Suppressor macrophage treated with lipopolysaccharide for 4 hours (primary cell): ENCODE results near the gene GMCL2.
"Not testable (repeated sequence)": the region's sequence is repeated elsewhere in the genome, so short reads cannot be mapped to it uniquely, and the experiment has no call there.

ENCODE experiments used
- DNase-seq: peaks from one replicate; pipeline ENCODE4 v3.0.0-alpha.2; 2020

The GMCL2 gene, protein sequence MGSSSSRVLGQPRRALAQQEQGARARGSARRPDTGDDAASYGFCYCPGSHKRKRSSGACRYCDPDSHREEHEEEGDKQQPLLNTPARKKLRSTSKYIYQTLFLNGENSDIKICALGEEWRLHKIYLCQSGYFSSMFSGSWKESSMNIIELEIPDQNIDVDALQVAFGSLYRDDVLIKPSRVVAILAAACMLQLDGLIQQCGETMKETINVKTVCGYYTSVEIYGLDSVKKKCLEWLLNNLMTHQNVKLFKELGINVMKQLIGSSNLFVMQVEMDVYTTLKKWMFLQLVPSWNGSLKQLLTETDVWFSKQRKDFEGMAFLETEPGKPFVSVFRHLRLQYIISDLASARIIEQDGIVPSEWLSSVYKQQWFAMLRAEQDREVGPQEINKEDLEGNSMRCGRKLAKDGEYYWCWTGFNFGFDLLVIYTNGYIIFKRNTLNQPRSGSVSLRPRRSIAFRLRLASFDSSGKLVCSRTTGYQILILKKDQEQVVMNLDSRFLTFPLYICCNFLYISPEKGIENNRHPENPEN

DNA sequence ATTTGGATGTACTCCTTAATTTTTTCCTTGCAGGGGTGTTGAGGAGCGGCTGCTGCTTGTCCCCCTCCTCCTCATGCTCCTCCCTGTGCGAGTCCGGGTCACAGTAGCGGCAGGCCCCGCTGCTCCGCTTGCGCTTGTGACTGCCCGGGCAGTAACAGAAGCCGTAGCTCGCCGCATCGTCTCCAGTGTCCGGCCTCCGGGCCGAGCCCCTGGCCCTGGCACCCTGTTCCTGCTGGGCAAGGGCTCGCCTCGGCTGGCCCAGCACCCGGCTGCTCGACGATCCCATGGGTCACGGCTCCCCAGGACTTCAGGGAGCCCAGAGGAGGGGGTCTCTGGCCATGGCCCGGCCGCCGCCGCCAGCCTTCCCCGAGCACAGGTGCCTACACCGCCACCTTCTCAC lies at the start of gene GMCL2:
Gene GMCL2, minus strand, starts transcription at position 358 of the 400 bp plus-strand sequence. Its CDS starts 72 bp downstream, at position 286.
- DNase-seq: no peak

DNA sequence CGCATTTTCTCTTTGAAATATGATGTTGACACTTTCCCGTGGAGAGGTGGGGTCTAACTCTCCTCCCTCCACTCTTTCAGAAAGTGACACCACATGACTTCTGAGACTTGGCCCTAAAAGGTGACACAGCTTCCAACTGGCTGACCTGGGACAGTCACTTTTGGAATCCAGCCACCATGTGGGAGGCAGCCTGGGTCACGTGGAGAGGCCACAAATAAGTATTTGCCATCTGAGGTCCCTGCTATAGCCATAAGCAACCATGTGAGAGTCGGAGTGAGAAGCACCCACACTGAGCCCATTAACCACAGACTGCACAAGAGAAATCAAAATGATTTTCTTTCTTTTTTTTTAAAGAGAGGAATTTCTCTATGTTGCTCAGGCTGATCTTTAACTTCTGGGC lies 49.5 kb upstream of the GMCL2 start:
- peak; percentile 80 for DNase-seq

DNA sequence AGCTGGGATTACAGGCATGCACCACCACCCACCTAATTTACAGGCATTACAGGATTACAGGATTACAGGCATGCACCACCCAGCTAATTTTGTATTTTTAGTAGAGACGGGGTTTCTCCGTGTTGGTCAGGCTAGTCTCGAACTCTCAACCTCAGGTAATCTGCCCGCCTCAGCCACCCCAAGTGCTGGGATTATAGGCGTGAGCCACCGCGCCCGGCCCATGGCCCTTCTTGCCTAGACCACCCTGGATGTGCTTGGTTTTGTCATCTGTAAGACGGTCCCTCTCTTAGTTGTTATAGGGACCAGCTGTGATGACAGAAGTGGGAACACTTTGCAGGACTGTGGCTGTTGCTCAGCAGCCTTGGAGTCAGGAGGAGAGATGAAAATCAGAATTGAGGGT lies 49.0 kb upstream of the GMCL2 start:
- DNase-seq: no peak

DNA sequence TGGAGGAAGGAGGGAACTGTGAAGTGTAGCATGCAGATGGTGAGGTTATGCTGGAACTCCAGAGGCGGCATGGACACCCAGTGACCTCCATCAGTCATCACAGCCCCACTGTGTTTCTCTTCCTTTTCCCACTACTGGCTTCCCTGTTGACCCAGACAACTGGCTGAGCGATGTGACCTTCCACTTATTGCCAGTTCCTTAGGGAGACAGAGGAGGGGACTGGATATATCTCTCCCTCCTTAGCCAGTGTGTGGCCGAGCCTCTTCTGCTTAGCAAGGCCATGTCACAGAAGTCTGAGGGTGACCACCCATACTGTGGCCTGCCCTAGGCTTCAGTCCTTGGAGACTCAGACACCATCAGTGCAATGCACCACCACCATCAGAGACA lies 48.4 kb upstream of the GMCL2 start:
- DNase-seq: peak; percentile 54

DNA sequence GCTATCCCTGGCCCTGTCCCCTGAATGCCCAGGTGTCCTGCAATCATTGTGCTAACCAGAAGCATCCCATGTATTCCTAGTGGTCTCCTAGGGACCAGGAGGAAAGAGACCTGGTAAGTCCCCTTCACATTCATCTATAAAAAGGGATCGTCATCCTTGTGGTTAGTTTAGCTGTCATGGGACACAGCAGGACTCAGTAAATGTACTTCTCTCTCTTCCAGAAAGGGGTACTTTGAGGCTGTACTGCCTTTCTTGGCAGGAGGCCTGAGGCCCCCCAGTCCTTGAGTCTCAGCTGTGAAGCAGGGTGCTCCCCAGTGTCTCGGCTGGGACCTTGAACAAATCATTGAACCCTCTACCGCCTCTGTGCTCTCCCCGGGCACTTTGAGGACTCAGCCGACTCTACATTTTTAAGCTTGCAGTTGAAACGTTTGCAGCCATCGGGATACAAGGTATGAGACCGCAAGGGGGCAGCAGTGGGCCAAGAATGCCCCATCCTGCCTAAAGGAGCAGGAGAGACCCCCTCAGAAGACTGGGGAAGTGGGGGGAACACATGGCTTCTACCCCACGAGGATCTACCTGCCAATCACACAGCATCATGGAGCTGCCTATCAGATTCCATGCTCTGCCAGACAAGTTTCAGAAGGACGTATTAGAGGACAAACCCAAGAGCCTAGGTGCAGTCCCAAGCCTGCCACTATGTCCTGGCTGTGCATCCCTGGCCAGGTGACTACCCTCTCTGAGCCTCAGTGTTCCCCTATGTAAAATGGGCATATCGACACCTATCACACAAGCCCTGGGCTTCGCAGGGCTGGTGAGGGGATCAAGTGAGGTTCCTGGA lies 47.8 kb upstream of the GMCL2 start:
- DNase-seq: peak; percentile 78

DNA sequence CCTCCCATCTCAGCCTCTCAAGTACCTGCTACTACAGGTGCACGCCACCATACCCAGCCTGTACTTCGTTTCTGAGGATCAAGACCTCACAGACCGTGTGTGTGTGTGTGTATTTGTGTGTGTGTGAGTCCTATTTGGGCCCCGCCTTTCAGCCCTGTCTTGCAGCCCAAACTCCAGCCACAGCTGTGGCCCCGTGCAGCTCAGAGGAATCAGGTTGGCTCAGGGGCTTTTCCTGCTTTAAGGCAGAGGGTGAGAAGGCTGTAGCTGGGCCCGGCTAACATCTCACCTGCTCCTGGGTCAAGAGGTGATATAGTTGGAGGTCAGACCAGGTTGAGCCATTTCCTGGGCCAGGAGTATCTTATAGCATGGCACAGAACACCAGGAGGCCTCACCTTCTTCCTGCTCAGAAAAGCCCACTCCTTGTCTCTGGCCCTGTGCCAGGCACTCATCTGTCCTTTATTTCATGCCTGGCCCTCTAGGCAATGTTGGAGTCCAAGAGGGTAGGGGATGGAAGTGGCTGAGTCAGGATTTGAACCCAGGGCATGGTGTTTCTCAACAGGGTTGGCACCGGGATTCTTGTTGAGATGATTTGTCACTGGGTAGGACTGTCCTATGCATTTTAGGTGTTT lies 47.1 kb upstream of the GMCL2 start:
- no peak for DNase-seq

DNA sequence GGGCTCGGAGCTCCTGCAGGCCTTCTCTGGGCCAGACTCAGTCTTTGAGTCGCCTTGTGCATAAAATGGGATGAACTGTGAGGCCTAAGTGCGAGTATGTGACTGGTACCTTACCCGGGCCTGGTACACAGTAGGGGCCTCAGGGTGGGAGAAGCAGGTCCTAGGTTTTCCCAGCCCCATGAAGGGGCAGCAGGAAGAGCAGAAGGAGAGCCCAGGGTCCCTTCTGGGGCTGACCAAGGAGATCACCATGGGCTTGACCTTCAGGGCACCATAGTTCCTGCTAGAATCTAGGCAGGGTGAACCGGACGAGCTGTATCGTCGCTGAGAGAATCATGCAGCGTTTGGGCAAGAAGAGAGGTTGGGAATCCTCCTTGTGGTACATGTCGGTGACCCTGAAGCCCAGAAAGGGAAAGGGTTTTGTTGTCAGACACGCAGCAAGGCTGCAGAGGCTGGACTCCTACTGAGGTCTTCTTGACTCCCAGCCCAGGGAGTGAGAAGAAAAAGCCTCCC lies 45.8 kb upstream of the GMCL2 start:
- DNase-seq: no peak

DNA sequence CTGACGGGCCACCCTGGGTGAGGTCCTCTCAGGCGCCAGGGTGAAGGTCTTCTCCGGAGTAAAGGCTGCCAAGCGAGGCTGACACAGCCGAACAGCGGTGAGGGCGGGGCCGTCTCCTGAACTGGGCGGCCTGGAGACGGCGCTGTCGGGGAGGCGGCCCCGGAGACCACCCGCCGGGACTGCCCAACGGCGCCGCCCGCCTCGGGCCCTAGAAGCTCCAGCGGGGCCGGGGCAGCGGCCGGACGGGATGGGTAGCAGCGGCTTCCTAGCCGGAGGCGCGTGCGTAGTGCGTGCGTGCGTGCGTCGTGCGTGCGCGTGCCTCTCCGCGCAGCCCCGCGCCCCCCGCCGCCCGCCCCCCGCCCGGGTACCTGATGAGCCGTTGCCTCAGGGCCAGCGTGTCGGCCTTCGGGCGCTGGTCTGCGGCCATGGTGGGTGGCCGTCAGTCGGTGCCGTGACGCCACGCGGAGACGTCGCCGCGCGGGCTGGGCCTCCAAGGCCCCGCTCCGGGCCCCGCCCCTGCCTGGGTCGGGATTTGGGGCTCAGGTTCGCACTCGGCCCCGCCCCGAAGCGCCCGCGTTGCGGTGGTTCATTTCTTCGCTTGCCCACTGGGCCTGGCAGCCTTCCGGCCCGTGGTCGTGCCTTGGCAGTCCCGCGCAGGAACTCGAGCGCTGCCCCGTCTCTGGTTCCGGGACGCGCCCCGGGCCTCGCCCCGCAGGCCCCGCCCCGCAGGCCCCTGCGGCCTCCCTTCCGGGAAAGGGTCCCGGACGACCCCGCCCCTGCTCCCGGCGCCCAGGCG lies 45.2 kb upstream of the GMCL2 start, which contains the start of gene PHYKPL:
Gene PHYKPL, minus strand, starts transcription at position 679 of the 796 bp plus-strand sequence. Its CDS starts 252 bp downstream, at position 427.
- DNase-seq: peak; percentile 79

DNA sequence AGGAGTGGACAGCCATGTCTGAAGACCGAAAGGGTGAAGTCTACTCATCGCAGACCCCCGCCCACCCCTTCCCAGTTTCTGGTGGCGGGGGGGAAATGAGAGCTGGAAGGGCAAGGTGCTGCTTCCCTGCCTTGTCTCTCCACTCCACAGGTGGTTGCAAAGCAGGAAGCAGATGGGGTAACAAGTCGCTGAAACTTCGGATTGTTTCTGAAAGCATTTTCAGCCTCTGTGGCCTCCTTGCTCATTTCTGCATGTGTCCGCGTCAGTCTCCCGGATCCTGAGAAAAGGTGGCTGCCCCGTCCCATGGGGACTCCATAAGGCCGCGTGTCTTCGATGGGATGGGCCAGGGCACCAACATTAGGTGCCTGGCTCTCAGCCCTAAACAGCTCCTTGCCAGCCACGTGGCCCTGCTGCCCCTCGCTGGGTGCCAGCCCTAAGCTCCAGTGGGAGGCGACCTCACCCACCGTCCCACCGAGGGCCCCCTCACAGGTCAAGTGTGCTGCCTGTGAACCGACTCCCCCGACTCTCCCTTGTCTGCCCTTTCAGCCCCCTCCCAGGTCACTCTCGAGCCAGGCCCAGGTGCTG lies 44.5 kb upstream of the GMCL2 start:
- DNase-seq: no peak

DNA sequence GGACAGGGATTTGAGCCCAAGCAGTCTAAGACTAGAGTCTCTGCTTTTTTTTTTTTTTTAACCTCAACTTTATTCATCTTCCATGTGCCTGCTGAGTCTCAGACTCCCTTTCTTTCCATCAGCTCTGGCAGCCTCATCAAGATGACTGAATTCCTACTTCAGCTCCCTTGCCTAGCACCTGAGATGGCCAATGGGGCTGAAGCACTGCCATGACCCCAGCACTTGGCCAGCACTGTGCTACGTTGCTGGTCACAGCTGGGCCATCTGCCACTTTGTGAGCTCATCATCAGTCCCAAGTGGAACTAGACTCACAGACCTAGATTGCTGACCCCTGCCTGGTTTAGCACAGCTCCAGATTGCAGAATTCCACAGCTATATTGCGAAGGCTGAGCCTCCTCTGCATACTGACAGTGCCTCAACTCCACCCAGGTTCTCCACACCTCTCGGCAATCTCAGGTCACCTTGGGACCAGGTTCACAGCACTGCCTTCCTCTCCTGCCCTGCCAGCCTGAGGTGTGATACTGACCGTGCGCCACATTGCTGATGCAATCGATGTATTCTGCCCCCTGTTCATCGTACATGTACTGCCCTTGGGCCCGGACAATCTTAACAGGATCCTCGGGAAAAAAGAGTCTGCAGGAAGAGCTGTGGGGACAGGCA lies 43.8 kb upstream of the GMCL2 start:
- DNase-seq: peak; percentile 37

DNA sequence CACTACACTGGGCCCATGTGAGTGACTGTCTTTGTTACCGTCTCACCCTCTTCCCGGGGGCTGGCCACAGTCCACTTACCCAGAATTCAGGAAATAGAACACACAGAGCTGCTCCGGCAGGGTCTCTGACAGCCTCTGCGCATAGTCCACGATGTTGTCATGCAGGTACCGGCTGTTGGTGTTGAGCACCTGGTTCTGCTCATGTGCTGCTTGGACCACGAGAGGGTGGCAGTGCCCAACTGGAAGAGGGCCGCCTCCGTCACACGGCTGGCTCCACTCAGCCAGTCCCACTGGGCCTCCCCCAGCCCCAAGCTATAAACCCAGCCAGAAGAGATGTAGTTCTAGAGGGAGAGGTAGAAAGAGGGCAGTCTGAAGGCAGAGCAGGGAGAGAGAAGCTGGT lies 42.7 kb upstream of the GMCL2 start:
- DNase-seq: no peak

DNA sequence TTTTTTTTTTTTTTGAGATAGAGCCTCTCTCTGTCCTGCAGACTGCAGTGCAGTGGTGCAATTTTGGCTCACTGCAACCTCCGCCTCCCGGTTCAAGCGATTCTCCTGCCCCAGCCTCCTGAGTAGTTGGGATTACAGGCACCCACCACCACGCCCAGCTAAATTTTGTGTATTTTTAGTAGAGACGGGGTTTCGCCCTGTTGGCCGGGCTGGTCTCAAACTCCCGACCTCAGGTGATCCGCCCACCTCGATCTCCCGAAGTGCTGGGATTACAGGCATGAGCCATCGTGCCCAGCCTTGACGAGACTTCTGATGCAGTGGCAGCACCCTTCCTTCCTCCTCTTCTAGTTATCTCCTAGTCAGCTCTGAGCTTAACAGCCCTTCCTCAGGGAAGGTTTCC lies 41.9 kb upstream of the GMCL2 start:
- DNase-seq: not testable (repeated sequence)

DNA sequence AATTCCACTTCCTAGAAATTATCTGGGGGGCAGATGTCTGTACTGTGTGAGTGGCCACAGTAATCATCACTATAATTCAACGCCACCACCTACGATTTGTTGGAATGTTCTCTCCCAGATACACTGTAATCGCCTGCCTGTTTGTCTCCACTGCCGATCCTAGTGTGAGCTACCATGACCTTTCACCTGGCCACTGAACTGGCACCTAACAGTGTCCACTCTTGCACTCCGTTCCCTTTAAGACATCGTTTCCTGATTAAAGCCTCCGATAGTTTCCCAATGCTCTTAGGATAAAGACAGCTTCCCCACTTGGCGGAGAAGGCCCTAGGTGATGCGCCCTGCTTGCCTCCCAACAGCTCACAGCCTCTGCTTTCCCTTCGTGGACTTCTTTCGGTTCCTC lies 41.4 kb upstream of the GMCL2 start:
- no peak for DNase-seq

DNA sequence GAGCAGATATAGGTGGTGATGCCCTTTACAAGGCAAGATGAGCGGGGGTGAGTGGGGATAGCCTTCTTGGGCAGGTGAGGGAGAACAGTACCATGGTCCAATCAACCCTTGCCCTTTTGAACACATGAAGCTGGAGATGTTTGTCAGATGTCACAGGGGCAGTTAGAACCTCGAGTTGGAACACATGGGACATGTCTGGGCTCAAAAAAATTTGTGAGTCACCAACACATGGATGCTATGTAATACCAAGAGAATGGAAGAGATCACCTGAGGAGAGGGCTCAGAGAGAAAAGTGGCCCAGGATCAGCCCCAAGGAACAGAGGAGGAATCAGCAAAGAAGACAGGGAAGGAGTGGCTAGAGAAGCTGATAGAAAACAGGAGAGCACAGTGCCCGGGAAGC lies 40.8 kb upstream of the GMCL2 start:
- DNase-seq: no peak

DNA sequence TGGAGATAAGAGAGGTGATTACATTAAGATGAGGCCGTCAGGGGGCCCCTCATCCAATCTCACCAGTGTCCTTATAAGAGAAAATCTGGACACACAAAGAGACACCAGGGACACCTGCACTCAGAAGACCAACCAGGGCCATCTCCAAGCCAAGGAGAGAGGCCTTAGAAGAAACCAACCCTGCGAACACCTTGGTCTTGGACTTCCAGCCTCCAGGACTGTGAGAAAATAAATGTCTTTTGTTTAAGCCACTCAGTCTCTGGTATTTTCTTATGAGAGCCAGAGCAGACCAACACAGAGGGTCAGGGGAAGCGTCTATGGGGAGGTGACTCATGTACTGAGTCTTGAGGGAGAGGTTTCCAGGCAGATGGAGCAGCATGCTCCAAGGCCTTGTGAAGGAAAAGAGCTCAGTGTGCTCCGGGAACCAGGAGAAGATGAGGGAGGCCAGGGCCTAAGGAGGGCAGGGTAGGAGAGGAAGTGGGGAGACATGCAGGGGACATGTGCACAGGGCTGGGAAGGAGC lies 40.0 kb upstream of the GMCL2 start:
- no peak for DNase-seq

DNA sequence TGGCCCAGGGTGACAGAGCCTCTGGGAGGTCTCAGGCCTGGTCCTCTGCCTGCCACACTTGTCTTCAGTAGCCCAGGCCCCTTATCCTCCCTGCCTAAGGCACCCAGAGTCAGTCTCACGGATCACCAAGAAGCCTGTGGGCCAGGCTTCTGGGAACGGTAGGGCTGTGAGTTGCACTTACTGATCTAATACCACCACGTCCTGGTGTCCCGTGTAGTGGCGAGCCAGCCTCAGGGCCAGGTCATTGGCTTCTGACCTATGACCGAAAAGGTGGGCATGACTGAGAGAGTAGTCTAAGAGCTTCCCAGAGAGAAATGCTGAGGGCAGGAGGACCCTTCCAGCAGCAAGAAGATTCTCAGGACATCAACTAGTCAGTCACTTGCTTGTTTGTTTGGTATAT lies 38.0 kb upstream of the GMCL2 start:
- DNase-seq: no peak

DNA sequence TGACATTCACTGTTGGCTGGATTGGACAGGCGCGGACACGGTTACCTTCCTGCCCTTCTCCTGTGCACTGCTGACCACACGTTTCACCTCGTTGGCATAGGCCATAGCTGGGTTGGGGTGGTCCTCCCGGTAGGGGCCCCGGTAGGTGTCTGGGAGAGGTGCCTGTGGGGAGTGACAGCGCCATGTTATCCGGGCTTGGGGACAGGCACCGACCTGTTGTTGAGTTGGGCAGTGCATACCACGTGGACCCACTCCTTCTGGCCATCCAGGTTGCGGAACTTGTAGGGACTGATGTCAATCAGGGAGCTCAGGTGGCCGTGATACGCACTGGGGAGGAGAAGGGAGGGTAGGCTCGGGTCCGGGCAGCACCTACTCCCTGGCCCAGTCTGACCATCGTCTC lies 37.2 kb upstream of the GMCL2 start:
- DNase-seq: no peak

DNA sequence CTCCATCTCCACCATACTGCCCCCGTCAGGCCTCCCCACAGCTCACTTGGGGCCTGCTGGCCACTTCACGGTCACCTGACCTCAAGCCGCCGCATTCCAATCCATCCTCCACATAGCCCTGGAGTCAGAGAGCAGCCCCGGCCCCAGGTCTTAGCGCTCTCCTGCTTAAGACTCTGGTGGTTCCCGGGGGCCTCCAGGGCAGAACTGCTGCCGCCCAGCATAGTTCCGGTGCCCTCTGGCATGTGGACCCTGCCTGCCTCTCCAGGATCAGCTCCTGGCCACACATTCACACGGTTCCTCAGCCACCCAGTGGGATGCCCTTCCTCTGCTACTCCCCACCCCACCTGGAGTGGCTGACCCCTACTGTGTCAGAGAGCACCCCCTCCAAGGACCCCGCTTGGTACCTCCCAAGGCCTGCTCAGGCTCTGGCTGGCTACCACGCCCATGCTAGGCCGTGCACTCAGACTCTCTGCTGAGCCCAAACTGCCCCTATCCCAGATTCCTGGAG lies 36.7 kb upstream of the GMCL2 start:
- DNase-seq: no peak

DNA sequence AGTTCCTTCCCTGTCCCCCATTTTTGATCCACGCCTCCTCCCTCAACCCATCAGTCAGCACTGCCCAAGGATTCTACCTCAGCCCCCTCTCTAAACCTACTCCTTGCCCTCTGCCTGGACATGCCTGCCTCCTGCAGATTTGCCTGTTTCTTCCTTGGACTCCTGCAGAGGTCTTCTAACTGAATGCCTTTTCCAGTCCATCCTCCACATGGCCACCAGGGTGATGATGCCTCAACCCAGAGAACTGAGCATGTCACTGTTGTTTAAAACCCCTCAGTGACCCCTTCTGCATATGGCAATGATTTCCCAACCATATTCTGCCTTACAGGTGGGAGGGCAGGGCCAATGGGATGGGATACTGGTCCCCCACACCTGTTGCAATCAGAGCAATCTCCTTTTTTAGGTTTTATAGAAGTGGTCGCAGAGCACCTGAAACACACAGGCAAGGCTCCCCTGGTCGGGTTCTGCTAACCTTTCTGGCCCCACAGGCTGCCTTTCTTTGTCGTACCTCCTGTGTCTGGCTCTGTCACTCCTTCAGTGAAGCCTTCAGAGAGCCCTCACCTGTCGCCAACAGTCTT lies 36.1 kb upstream of the GMCL2 start:
- DNase-seq: no peak

DNA sequence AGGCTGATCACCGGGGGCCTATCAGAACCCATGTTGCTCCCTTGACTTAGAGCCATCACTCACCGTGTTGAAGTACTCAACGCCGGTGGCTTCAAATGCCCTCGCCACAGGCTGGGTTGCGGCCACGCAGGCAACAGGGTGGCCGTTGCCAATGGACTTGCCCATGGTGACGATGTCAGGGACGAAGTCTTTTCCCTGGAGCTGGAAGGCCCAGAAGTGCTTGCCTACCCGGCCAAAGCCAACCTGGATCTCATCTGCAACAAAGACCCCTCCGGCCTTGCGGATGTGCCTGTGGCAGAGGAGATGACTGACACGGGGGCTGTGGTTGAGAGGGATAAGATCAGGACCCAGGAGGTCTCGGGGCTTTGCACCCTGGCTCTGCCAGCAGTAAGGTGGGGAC lies 35.1 kb upstream of the GMCL2 start:
- no peak for DNase-seq
